B cell (primary cell): ENCODE data around the gene SPINDOC. TPM values are rescaled to one million over a fixed set of nuclear protein-coding genes. Genes with fewer than 3 reads are reported as not detected.
A peak's percentile ranks its signal among the peaks of the same experiment; 100 is the strongest.

Experiments used
- ATAC-seq: fragments of 200-7000 bp; cut with Tn5 transposase; one replicate; pipeline ENCODE4 v1.10.0; 2021; ENCODE audit warnings: low read depth, mild to moderate bottlenecking, moderate number of reproducible peaks, moderate library complexity
- CTCF ChIA-PET: fragments of 350-600 bp; sonication (Branson Sonifier 250); formaldehyde crosslinking; loops from one replicate; lab custom pipeline; 2021; ENCODE audit warnings: antibody characterized with exemption, inconsistent platforms; lab: Charles Lee
- POLR2A ChIA-PET: fragments of 350-600 bp; sonication (Branson Sonifier 250); formaldehyde crosslinking; loops from one replicate; lab custom pipeline; 2021; ENCODE audit warnings: antibody characterized with exemption; lab: Charles Lee
- DNase-seq: peaks from one replicate; pipeline ENCODE4 v3.0.0; 2013
- H2AFZ ChIP-seq: 2 replicates; pipeline ENCODE4 v1.6.1; 2012; ENCODE audit warnings: mild to moderate bottlenecking, low read depth, low read length; ENCODE audit not compliant: insufficient read depth, poor library complexity, severe bottlenecking
- H3K27ac ChIP-seq, 2 donors: 1 replicate in 1 of 2; 2 replicates in 1 of 2; pipeline ENCODE4 v1.5.1; 2012 to 2013; ENCODE audit warnings: low read length in 2 of 2, mild to moderate bottlenecking in 2 of 2, moderate library complexity in 1 of 2
- H3K27me3 ChIP-seq, 4 experiments: fragments of 200-600 bp in 1 of 4; sonication (generic) in 1 of 4; replicated peaks in 1 of 4; 1 replicate in 2 of 4; 2 replicates in 2 of 4; pipeline versions ENCODE4 v1.6.1 to v1.7.0; 2013 to 2016; ENCODE audit warnings: low read length in 3 of 4, mild to moderate bottlenecking in 2 of 4, mixed read lengths in 1 of 4, moderate library complexity in 1 of 4; ENCODE audit not compliant: insufficient read depth in 4 of 4, control insufficient read depth in 3 of 4; ENCODE audit errors: control extremely low read depth in 1 of 4
- H3K36me3 ChIP-seq, 2 experiments: replicated peaks in 1 of 2; 1 replicate in 1 of 2; 2 replicates in 1 of 2; pipeline versions ENCODE4 v1.6.1 to v1.7.1; 2013; ENCODE audit warnings: low read length in 1 of 2; ENCODE audit not compliant: insufficient read depth in 2 of 2, control insufficient read depth in 1 of 2; ENCODE audit errors: control extremely low read depth in 1 of 2, extremely low read depth in 1 of 2
- H3K4me1 ChIP-seq, 2 donors: fragments of 200-600 bp in 1 of 2; sonication (generic) in 1 of 2; 1 replicate in 1 of 2; 2 replicates in 1 of 2; pipeline versions ENCODE4 v1.5.1 to v1.6.1; 2013 to 2017; ENCODE audit warnings: low read length in 2 of 2; ENCODE audit not compliant: control insufficient read depth in 2 of 2, insufficient read depth in 2 of 2
- H3K4me2 ChIP-seq: replicated peaks from 2 replicates; pipeline ENCODE3; 2012; ENCODE audit warnings: mild to moderate bottlenecking, low read depth, low read length; ENCODE audit not compliant: poor library complexity, severe bottlenecking
- H3K4me3 ChIP-seq, 5 experiments: fragments of 200-600 bp in 1 of 5; sonication (generic) in 1 of 5; 1 replicate in 3 of 5; 2 replicates in 2 of 5; pipeline versions ENCODE4 v1.5.1 to v1.7.0; 2011 to 2016; ENCODE audit warnings: low read length in 4 of 5, mild to moderate bottlenecking in 4 of 5, low read depth in 2 of 5, control low read depth in 1 of 5, moderate library complexity in 1 of 5; ENCODE audit not compliant: insufficient read depth in 1 of 5; ENCODE audit errors: control extremely low read depth in 1 of 5, extremely low read depth in 1 of 5
- H3K79me2 ChIP-seq: fragments of 200-600 bp; sonication (generic); one replicate; pipeline ENCODE4 v1.6.0; 2016; ENCODE audit warnings: low read length; ENCODE audit not compliant: control insufficient read depth, insufficient read depth
- H3K9ac ChIP-seq: fragments of 200-600 bp; sonication (generic); 2 replicates; pipeline ENCODE4 v1.6.1; 2017; ENCODE audit warnings: mild to moderate bottlenecking, low read length, moderate library complexity
- H3K9me3 ChIP-seq, 3 donors: one replicate each; pipeline versions ENCODE4 v1.6.1 to v1.7.1; 2013; ENCODE audit warnings: low read length in 2 of 3; ENCODE audit not compliant: control insufficient read depth in 2 of 3, insufficient read depth in 1 of 3; ENCODE audit errors: control extremely low read depth in 1 of 3
- H4K20me1 ChIP-seq: 2 replicates; pipeline ENCODE4 v1.6.0; 2012; ENCODE audit warnings: mild to moderate bottlenecking, low read length; ENCODE audit not compliant: insufficient read depth, control insufficient read depth, poor library complexity, severe bottlenecking
- H3K27ac Mint-ChIP-seq: one replicate; pipeline ENCODE4 v1.8.0; 2021; ENCODE audit warnings: mixed read lengths
- H3K27me3 Mint-ChIP-seq: one replicate; pipeline ENCODE4 v1.8.0; 2021; ENCODE audit warnings: mixed read lengths
- H3K4me1 Mint-ChIP-seq: one replicate; pipeline ENCODE4 v1.8.0; 2021; ENCODE audit warnings: mixed read lengths
- H3K4me3 Mint-ChIP-seq: one replicate; pipeline ENCODE4 v1.8.0; 2021; ENCODE audit warnings: mixed read lengths
- H3K9me3 Mint-ChIP-seq: one replicate; pipeline ENCODE4 v1.8.0; 2022; ENCODE audit warnings: mixed read lengths; ENCODE audit not compliant: insufficient read depth
- CTCF ChIP-seq: fragments of 200-600 bp; IDR thresholded peaks from one replicate; pipeline ENCODE4 v1.8.0; 2022; ENCODE audit warnings: antibody characterized with exemption, mild to moderate bottlenecking
- EZH2 ChIP-seq: IDR thresholded peaks from 2 replicates; pipeline ENCODE4 v1.6.1; 2012; ENCODE audit warnings: borderline replicate concordance, low read depth, mild to moderate bottlenecking, moderate library complexity, low read length; ENCODE audit not compliant: insufficient read depth, poor library complexity, severe bottlenecking
- WGBS: methylation state at CpG from one replicate; pipeline ENCODE4 v1.1.5; 2013; ENCODE audit warnings: missing lambda C conversion rate; ENCODE audit not compliant: insufficient coverage; 5-methylcytosine and 5-hydroxymethylcytosine counted together
- intact Hi-C: fragments of 100-400 bp; cut with micrococcal nuclease; formaldehyde crosslinking; loops from one replicate; pipeline ENCODE4 v1.10.0; 2022
- polyA plus RNA-seq: library from polyadenylated mRNA; depleted of rRNA; stranded (reverse); fragments of >200 nt; gene quantifications from 2 replicates; pipeline ENCODE4 v1.2.3, GENCODE V29; 2012
- total RNA-seq, 2 donors: library from RNA; stranded (reverse); fragments of 120-200 nt in 1 of 2; gene quantifications; 1 replicate in 1 of 2; 2 replicates in 1 of 2; pipeline versions ENCODE4 v1.2.3 to v1.2.4, GENCODE V29; 2013 to 2022

Gene SPINDOC
- total and polyA plus RNA-seq, 2 donors (not counting 1 experiment from before 2014, with no cell fraction given) = 10.5 to 23.9 TPM

GRCh38 chr11:63765688-63766241 lies 47.5 kb upstream of the SPINDOC start:
- H3K27me3 ChIP-seq = peaks cover 0 to 12% (median 2%) of the 10 kb centered on the region in 4 experiments
- intact Hi-C loops = no loop called here
- H3K9ac ChIP-seq = no peak overlapping the region
- 97% methylated on average over 14 of the region's 18 CpGs for WGBS
- peaks cover 0 to 2% of the 10 kb centered on the region in 2 experiments for H3K36me3 ChIP-seq
- H3K9me3 ChIP-seq = no peaks in the 10 kb centered on the region
- no peak overlapping the region for H3K4me2 ChIP-seq
- H4K20me1 ChIP-seq = peaks cover 18% of the 10 kb centered on the region
- no peaks in the 10 kb centered on the region for H3K9me3 Mint-ChIP-seq
- ATAC-seq = no peak
- no peak for TF ChIP-seq CTCF
- no peak for TF ChIP-seq EZH2
- ChIA-PET POLR2A (no interaction called here), CTCF (interaction anchor here (1.2 kb wide), 1 partner anchor 72 kb away, joined by 4 read pairs; no protein-coding TSS in a partner anchor)
- no peak overlapping the region for H3K4me3 ChIP-seq
- no peak overlapping the region for H2AFZ ChIP-seq
- H3K27ac ChIP-seq = no peak overlapping the region
- DNase-seq = no peak
- peaks cover 13% of the 10 kb centered on the region for H3K4me1 Mint-ChIP-seq
- no peak overlapping the region for H3K4me3 Mint-ChIP-seq
- H3K79me2 ChIP-seq = peaks cover 12% of the 10 kb centered on the region
- H3K27ac Mint-ChIP-seq = no peak overlapping the region
- H3K27me3 Mint-ChIP-seq = no peaks in the 10 kb centered on the region
- peaks cover 14 to 21% of the 10 kb centered on the region in 2 donors for H3K4me1 ChIP-seq

- H3K4me1 ChIP-seq = peaks cover 14 to 21% of the 10 kb centered on the region in 2 donors
- H3K4me2 ChIP-seq = peak overlapping the region; percentile 98
- no peak overlapping the region for H3K27ac ChIP-seq
- peaks cover 0 to 2% of the 10 kb centered on the region in 2 experiments for H3K36me3 ChIP-seq
- TF ChIP-seq EZH2 (no peak), CTCF (no peak)
- H3K9me3 ChIP-seq = no peaks in the 10 kb centered on the region
- Mint-ChIP-seq H3K4me3 (peak overlapping the region; percentile 89), H3K27me3 (peaks cover 4% of the 10 kb centered on the region), H3K9me3 (no peaks in the 10 kb centered on the region), H3K4me1 (peaks cover 13% of the 10 kb centered on the region), H3K27ac (no peak overlapping the region)
- H4K20me1 ChIP-seq = peaks cover 18% of the 10 kb centered on the region
- H3K4me3 ChIP-seq = no peak overlapping the region
- WGBS = 92% methylated on average over 7 of the region's 7 CpGs
- H3K79me2 ChIP-seq = peaks cover 12% of the 10 kb centered on the region
- CTCF ChIA-PET = interaction anchor here (1.0 to 3.5 kb wide), 7 partner anchors 26 to 381 kb away, joined by 3 to 29 read pairs (median 4); no protein-coding TSS in a partner anchor
- POLR2A ChIA-PET = interaction anchor here (0.5 kb wide), 1 partner anchor 42 kb away, joined by 3 read pairs; no protein-coding TSS in a partner anchor
- peaks cover 0 to 17% (median 2%) of the 10 kb centered on the region in 4 experiments for H3K27me3 ChIP-seq
- intact Hi-C loops = no loop called here
- H2AFZ ChIP-seq = peak overlapping the region; percentile 91
- ATAC-seq (no peak), DNase-seq (peak; percentile 8)
- peak overlapping the region; percentile 84 for H3K9ac ChIP-seq
Observed at GRCh38 chr11:63766531-63767235, 46.6 kb upstream of the SPINDOC start.
